Left lung (tissue), 10 donors: ENCODE measurements around the gene ATP1A4. TPM values are rescaled to one million over a fixed set of nuclear protein-coding genes. Genes with fewer than 3 reads are reported as not detected.
A peak's percentile ranks its signal among the peaks of the same experiment; 100 is the strongest.

ENCODE experiments used
- ATAC-seq: fragments of 200-7000 bp; cut with Tn5 transposase; one replicate; pipeline ENCODE4 v1.9.1; 2020; ENCODE audit warnings: moderate library complexity
- DNase-seq, 4 donors: peaks; one replicate each; pipeline ENCODE4 v3.0.0-alpha.2; 2013 to 2020
- H3K27ac ChIP-seq, 2 donors: fragments of 200-600 bp; sonication (generic) in 1 of 2; one replicate each; pipeline versions ENCODE4 v1.5.0 to v1.8.0; 2020 to 2021
- H3K27me3 ChIP-seq, 2 donors: fragments of 200-600 bp; sonication (generic) in 1 of 2; one replicate each; pipeline versions ENCODE4 v1.5.0 to v1.8.0; 2020 to 2021
- H3K36me3 ChIP-seq, 2 donors: fragments of 200-600 bp; sonication (generic) in 1 of 2; one replicate each; pipeline versions ENCODE4 v1.5.0 to v1.8.0; 2020 to 2021
- H3K4me1 ChIP-seq, 2 donors: fragments of 200-600 bp; one replicate each; pipeline ENCODE4 v1.8.0; 2021
- H3K4me3 ChIP-seq, 2 donors: fragments of 200-600 bp; sonication (generic) in 1 of 2; one replicate each; pipeline versions ENCODE4 v1.5.0 to v1.8.0; 2020 to 2021; ENCODE audit warnings: mild to moderate bottlenecking in 1 of 2
- H3K9me3 ChIP-seq, 2 donors: fragments of 200-600 bp; sonication (generic) in 1 of 2; one replicate each; pipeline versions ENCODE4 v1.5.0 to v1.8.0; 2020 to 2021
- CTCF ChIP-seq, 2 donors: fragments of 200-600 bp; sonication (generic) in 1 of 2; IDR thresholded peaks; one replicate each; pipeline versions ENCODE4 v1.5.0 to v1.8.0; 2021; ENCODE audit warnings: antibody characterized with exemption in 2 of 2
- intact Hi-C, 2 donors: fragments of 100-400 bp; cut with DNase I; formaldehyde crosslinking; loops; one replicate each; pipeline versions ENCODE4 v1.11.2 to v1.14.2; 2022
- polyA plus RNA-seq, 6 donors: library from polyadenylated mRNA; unstranded; fragments of 120-200 nt; gene quantifications; one replicate each; pipeline ENCODE4 v1.2.1, GENCODE V29; 2013; ENCODE audit not compliant: insufficient read length in 6 of 6
- total RNA-seq, 2 donors: library from RNA; stranded (reverse); fragmentation: NEBNext Ultra II Directional; extraction: Animal tissue kit (Norgen Biotek cat#: 25700); gene quantifications; one replicate each; pipeline ENCODE4 v1.2.1, GENCODE V29; 2021
- donor health status: DM: no; HTN: yes; CAD: no.
- donor health status: DM: no; HTN: no; CAD: no.

Gene ATP1A4
- total and polyA plus RNA-seq, 8 donors, result 0.10 to 0.26 (median 0.17) TPM; not detected in 2

- ATAC-seq, result no peak
- Histone ChIP-seq H3K4me1 (peaks cover 0 to 5% of the 10 kb centered on the region in 2 donors), H3K36me3 (no peaks in the 10 kb centered on the region), H3K27ac (no peak overlapping the region), H3K4me3 (no peak overlapping the region), H3K9me3 (no peaks in the 10 kb centered on the region), H3K27me3 (no peaks in the 10 kb centered on the region)
- TF ChIP-seq CTCF (IDR thresholded peaks at IDR 0.05), result no peak
- no peak for DNase-seq
- intact Hi-C loops, result no loop called here
Observed at GRCh38 chr1:160187407-160187806, 36.0 kb downstream of the ATP1A4 start.

GRCh38 chr1:160188341-160188740 lies 36.9 kb downstream of the ATP1A4 start:
- no peak for ATAC-seq
- intact Hi-C loops, result no loop called here

GRCh38 chr1:160189649-160190625 lies 38.5 kb downstream of the ATP1A4 start, which contains the start of gene CASQ1:
Gene CASQ1, plus strand, starts transcription at chr1:160190575. Its CDS starts 177 bp downstream, at chr1:160190752.
- no peak for TF ChIP-seq CTCF (IDR thresholded peaks at IDR 0.05)
- intact Hi-C loops, result loop anchor here in 1 of 2 donors (5.0 to 10.0 kb wide), 3 partner anchors 55 to 102 kb away; no protein-coding TSS in a partner anchor
- H3K27me3 ChIP-seq, result no peaks in the 10 kb centered on the region
- peak in 1 of 4 donors; percentile 61 for DNase-seq
- no peak within 1 kb of the TSS for H3K4me3 ChIP-seq
- no peaks in the 10 kb centered on the region for H3K9me3 ChIP-seq
- no peak within 1 kb of the TSS for H3K27ac ChIP-seq
- peaks cover 8 to 13% of the 10 kb centered on the region in 2 donors for H3K4me1 ChIP-seq
- no peaks in the 10 kb centered on the region for H3K36me3 ChIP-seq
- ATAC-seq, result no peak

More at GRCh38 chr1:160188341-160188740, 36.9 kb downstream of the ATP1A4 start:
- no peaks in the 10 kb centered on the region for H3K27me3 ChIP-seq
- no peak overlapping the region for H3K27ac ChIP-seq
- DNase-seq, result no peak
- H3K36me3 ChIP-seq, result no peaks in the 10 kb centered on the region
- no peak for TF ChIP-seq CTCF (IDR thresholded peaks at IDR 0.05)
- H3K9me3 ChIP-seq, result no peaks in the 10 kb centered on the region
- H3K4me1 ChIP-seq, result peaks cover 5 to 10% of the 10 kb centered on the region in 2 donors
- no peak overlapping the region for H3K4me3 ChIP-seq

GRCh38 chr1:160191756-160192155 lies 40.4 kb downstream of the ATP1A4 start:
- ATAC-seq, result no peak
- TF ChIP-seq CTCF (IDR thresholded peaks at IDR 0.05), result no peak
- no peak for DNase-seq
- intact Hi-C loops, result loop anchor here in 1 of 2 donors (5.0 to 10.0 kb wide), 3 partner anchors 53 to 101 kb away; no protein-coding TSS in a partner anchor
- Histone ChIP-seq H3K36me3 (no peaks in the 10 kb centered on the region), H3K9me3 (no peaks in the 10 kb centered on the region), H3K27ac (no peak overlapping the region), H3K4me3 (no peak overlapping the region), H3K27me3 (no peaks in the 10 kb centered on the region), H3K4me1 (peaks cover 8 to 13% of the 10 kb centered on the region in 2 donors)

GRCh38 chr1:160192234-160192633 lies 40.8 kb downstream of the ATP1A4 start:
- no peaks in the 10 kb centered on the region for H3K36me3 ChIP-seq
- intact Hi-C loops, result loop anchor here in 1 of 2 donors (5.0 to 10.0 kb wide), 3 partner anchors 53 to 100 kb away; no protein-coding TSS in a partner anchor
- H3K4me1 ChIP-seq, result peaks cover 8 to 13% of the 10 kb centered on the region in 2 donors
- H3K27ac ChIP-seq, result no peak overlapping the region
- no peak for DNase-seq
- ATAC-seq, result no peak
- TF ChIP-seq CTCF (IDR thresholded peaks at IDR 0.05), result no peak
- H3K4me3 ChIP-seq, result no peak overlapping the region
- H3K9me3 ChIP-seq, result no peaks in the 10 kb centered on the region
- no peaks in the 10 kb centered on the region for H3K27me3 ChIP-seq
